SU-DHL-6 (cell line): ENCODE measurements around the gene LPIN3.

Experiments used
- H2AFZ ChIP-seq: fragments of 200-600 bp; sonication (generic); 2 replicates; pipeline ENCODE4 v1.6.1; 2014; ENCODE audit warnings: low read depth, mild to moderate bottlenecking, moderate library complexity, mixed read lengths, antibody characterized with exemption, low read length; ENCODE audit not compliant: severe bottlenecking
- H3F3A ChIP-seq: fragments of 200-600 bp; shearing (Covaris generic); 2 replicates; pipeline ENCODE4 v1.6.0; 2016; ENCODE audit warnings: antibody characterized with exemption, mild to moderate bottlenecking; ENCODE audit not compliant: insufficient read depth
- H3K27ac ChIP-seq: fragments of 200-600 bp; sonication (generic); 2 replicates; pipeline ENCODE4 v1.5.1; 2016; ENCODE audit warnings: low read depth, mild to moderate bottlenecking, low read length, moderate library complexity, mixed read lengths
- H3K27me3 ChIP-seq: fragments of 200-600 bp; sonication (generic), shearing (Covaris generic); 2 replicates; pipeline ENCODE4 v1.6.0; 2014; ENCODE audit warnings: mild to moderate bottlenecking, low read length
- H3K36me3 ChIP-seq: fragments of 200-600 bp; sonication (generic); 2 replicates; pipeline ENCODE4 v1.6.1; 2014; ENCODE audit warnings: mild to moderate bottlenecking, low read length, mixed read lengths
- H3K4me2 ChIP-seq: fragments of 300-600, 200-600 bp; shearing (Covaris generic), sonication (generic); 2 replicates; pipeline ENCODE4 v1.6.0; 2014; ENCODE audit warnings: low read length, low read depth, mild to moderate bottlenecking; ENCODE audit not compliant: poor library complexity, severe bottlenecking
- H3K4me3 ChIP-seq: fragments of 200-600 bp; sonication (generic); 2 replicates; pipeline ENCODE4 v1.5.1; 2014; ENCODE audit warnings: antibody characterized with exemption, low read length, mild to moderate bottlenecking, mixed read lengths; ENCODE audit not compliant: insufficient read depth, poor library complexity, severe bottlenecking
- H3K79me2 ChIP-seq: fragments of 200-600 bp; sonication (generic); 2 replicates; pipeline ENCODE4 v1.6.1; 2014; ENCODE audit warnings: mild to moderate bottlenecking, low read length, moderate library complexity; ENCODE audit not compliant: insufficient read depth
- H3K9ac ChIP-seq: fragments of 200-600 bp; sonication (generic); 2 replicates; pipeline ENCODE4 v1.7.0; 2014; ENCODE audit warnings: mild to moderate bottlenecking, low read length
- H3K9me2 ChIP-seq: fragments of 200-600 bp; sonication (generic); replicated peaks from 2 replicates; pipeline ENCODE4 v1.6.1; 2014; ENCODE audit warnings: low read length; ENCODE audit not compliant: insufficient read depth
- H3K9me3 ChIP-seq: fragments of 200-600 bp; sonication (generic); 2 replicates; pipeline ENCODE4 v1.6.1; 2014; ENCODE audit warnings: low read length, mixed read lengths; ENCODE audit not compliant: insufficient read depth
- H4K20me1 ChIP-seq: fragments of 200-600 bp; sonication (generic); 2 replicates; pipeline ENCODE4 v1.6.1; 2014; ENCODE audit warnings: low read depth, mild to moderate bottlenecking, antibody characterized with exemption, low read length, moderate library complexity, mixed read lengths
- EZH2phosphoT487 ChIP-seq: fragments of 200-600 bp; sonication (generic), shearing (Covaris generic); conservative IDR thresholded peaks from 2 replicates; pipeline ENCODE4 v1.6.1; 2018; ENCODE audit warnings: mild to moderate bottlenecking, antibody characterized with exemption, low read length, moderate library complexity, mixed read lengths
- TF ChIP-seq, protein P1 (sequence below): fragments of 200-600 bp; sonication (generic); IDR thresholded peaks from one replicate; pipeline ENCODE4 v1.5.1; 2017; ENCODE audit warnings: antibody characterized with exemption, mild to moderate bottlenecking, low read length, moderate library complexity; ENCODE audit not compliant: insufficient read depth, poor library complexity, severe bottlenecking

The LPIN3 gene, protein sequence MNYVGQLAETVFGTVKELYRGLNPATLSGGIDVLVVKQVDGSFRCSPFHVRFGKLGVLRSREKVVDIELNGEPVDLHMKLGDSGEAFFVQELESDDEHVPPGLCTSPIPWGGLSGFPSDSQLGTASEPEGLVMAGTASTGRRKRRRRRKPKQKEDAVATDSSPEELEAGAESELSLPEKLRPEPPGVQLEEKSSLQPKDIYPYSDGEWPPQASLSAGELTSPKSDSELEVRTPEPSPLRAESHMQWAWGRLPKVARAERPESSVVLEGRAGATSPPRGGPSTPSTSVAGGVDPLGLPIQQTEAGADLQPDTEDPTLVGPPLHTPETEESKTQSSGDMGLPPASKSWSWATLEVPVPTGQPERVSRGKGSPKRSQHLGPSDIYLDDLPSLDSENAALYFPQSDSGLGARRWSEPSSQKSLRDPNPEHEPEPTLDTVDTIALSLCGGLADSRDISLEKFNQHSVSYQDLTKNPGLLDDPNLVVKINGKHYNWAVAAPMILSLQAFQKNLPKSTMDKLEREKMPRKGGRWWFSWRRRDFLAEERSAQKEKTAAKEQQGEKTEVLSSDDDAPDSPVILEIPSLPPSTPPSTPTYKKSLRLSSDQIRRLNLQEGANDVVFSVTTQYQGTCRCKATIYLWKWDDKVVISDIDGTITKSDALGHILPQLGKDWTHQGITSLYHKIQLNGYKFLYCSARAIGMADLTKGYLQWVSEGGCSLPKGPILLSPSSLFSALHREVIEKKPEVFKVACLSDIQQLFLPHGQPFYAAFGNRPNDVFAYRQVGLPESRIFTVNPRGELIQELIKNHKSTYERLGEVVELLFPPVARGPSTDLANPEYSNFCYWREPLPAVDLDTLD

DNA sequence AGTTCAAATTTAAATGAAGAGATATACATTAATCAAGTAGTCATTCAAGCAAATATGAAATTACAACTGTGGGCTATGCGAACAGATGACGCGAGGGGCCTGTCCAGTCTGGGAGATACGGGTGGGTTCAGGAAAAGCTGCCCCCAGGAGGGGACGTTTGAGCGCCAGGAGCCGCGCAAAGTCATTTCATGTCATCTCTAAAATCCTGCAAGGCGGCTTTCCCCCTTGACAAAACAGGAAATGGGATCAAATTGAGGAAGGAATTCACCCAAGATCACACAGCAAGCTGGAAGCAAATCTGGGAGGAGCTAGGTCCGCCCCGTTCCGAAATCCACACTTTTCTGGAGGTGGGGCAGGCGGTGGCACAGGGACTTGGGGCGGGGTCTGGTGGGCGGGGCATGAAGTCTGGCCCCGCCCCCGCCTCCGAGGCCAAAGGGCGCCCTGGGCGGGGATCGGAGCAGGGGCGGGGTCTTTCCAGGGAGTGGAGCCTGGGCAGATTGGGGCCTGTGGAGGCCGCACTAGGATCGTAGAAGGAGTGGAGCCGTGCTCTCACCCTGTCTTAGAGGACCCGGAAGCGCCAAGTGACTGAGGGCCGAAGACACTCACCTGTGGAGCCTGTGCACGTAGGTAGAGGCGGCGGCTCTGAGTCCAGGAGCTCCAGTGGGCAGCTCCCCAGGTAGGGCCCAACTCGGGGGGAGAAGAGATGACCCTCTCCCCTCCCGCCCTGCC, at the start of gene LPIN3:
Gene LPIN3 (plus strand): TSS at position 495 of the 729 bp plus-strand sequence. CDS start 4,983 bp downstream, outside the sequence.
- H3K9me2 ChIP-seq, result no peaks in the 10 kb centered on the region
- H3K27ac ChIP-seq, result no peak within 1 kb of the TSS
- no peaks in the 10 kb centered on the region for H3K79me2 ChIP-seq
- no peaks in the 10 kb centered on the region for H4K20me1 ChIP-seq
- peak within 1 kb of the TSS; percentile 32 for H3K4me2 ChIP-seq
- H3F3A ChIP-seq, result no peaks in the 10 kb centered on the region
- H3K4me3 ChIP-seq, result no peak within 1 kb of the TSS
- no peaks in the 10 kb centered on the region for H3K9me3 ChIP-seq
- peak within 1 kb of the TSS; percentile 29 for H2AFZ ChIP-seq
- no peak for TF ChIP-seq EZH2phosphoT487
- TF ChIP-seq, protein P1, sequence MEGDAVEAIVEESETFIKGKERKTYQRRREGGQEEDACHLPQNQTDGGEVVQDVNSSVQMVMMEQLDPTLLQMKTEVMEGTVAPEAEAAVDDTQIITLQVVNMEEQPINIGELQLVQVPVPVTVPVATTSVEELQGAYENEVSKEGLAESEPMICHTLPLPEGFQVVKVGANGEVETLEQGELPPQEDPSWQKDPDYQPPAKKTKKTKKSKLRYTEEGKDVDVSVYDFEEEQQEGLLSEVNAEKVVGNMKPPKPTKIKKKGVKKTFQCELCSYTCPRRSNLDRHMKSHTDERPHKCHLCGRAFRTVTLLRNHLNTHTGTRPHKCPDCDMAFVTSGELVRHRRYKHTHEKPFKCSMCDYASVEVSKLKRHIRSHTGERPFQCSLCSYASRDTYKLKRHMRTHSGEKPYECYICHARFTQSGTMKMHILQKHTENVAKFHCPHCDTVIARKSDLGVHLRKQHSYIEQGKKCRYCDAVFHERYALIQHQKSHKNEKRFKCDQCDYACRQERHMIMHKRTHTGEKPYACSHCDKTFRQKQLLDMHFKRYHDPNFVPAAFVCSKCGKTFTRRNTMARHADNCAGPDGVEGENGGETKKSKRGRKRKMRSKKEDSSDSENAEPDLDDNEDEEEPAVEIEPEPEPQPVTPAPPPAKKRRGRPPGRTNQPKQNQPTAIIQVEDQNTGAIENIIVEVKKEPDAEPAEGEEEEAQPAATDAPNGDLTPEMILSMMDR, result no peak
- H3K27me3 ChIP-seq, result no peaks in the 10 kb centered on the region
- no peak within 1 kb of the TSS for H3K9ac ChIP-seq
- H3K36me3 ChIP-seq, result no peaks in the 10 kb centered on the region

DNA sequence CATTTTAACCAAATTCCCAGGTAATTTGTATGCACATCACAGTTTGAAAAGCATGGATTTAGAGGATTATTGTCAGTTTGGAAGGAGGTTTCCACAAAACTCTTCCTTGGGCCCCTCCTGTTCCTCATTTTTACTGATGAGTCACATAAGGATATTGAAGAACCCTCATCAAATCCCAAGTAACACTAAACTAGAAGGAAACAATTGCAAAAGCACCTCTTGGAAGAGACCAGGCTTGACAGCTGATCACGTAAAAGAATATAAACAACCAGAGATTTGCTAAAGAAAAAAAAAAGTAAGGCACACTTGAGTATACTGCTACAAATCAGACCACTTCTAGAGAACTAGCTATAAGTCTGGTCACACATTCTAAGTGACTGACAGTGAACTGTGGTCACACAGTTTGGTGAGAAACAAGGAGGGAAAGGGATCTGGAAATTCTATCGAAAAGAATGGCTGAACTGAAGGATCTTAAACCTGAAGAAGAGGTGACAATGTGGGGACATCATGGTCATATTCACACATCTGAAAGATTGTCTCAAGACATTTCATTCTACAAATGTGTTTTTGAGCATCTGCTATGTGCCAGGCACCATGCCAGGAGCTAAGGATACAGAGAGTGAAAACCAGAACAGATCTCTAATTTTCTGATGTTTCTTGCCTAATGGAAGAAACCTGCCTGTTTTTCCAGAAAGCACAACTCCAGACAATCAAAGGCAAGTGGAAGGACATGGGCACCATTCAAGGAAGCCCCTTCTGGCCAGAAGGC, 47.2 kb upstream of the LPIN3 start:
- Histone ChIP-seq H4K20me1 (no peaks in the 10 kb centered on the region), H3K36me3 (no peaks in the 10 kb centered on the region), H3K4me3 (no peak overlapping the region), H2AFZ (no peak overlapping the region), H3K9me2 (no peaks in the 10 kb centered on the region), H3K4me2 (no peak overlapping the region), H3F3A (no peaks in the 10 kb centered on the region), H3K27ac (no peak overlapping the region), H3K27me3 (no peaks in the 10 kb centered on the region), H3K9me3 (no peaks in the 10 kb centered on the region), H3K79me2 (no peaks in the 10 kb centered on the region), H3K9ac (no peak overlapping the region)
- TF ChIP-seq EZH2phosphoT487, result no peak
- TF ChIP-seq, protein P1, result no peak

DNA sequence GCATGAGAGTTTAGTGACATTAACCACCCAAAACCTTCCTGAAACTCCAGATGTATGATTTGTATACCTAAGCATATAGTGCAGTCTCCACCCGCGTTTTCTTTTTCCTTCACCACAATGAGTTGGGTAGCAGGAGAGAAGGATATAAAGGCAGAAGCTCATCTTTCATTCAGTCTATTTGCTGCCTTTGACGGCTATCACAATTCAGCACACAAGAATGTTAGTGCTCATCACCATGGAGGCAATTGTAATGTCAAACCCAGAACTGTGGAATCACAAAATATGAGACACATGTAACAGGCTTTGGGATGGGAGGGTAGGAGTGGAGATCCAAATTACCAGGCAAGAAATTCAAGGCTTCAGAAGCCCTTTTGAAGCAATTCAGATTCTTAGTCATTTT, 40.7 kb upstream of the LPIN3 start:
- Histone ChIP-seq H3K79me2 (peaks cover 3% of the 10 kb centered on the region; the same call in 1 of the 2 replicates), H4K20me1 (no peaks in the 10 kb centered on the region), H3K27ac (no peak overlapping the region), H3K4me3 (no peak overlapping the region), H3K9me3 (no peaks in the 10 kb centered on the region), H3K9ac (no peak overlapping the region), H3K4me2 (no peak overlapping the region), H3K27me3 (no peaks in the 10 kb centered on the region), H3K36me3 (no peaks in the 10 kb centered on the region), H3F3A (no peaks in the 10 kb centered on the region), H3K9me2 (no peaks in the 10 kb centered on the region), H2AFZ (no peak overlapping the region)
- TF ChIP-seq EZH2phosphoT487, result no peak
- TF ChIP-seq, protein P1, result no peak
